Measurements from ENCODE around the gene PUM1.
A peak's percentile ranks its signal among the peaks of the same experiment; 100 is the strongest.

PUM1 gene

GRCh38 chr1:31027693-31028526 lies 37.6 kb downstream of the PUM1 start:
- DNase-seq (ENCODE audit: low read depth in 2 of 2) = no peak

GRCh38 chr1:31022259-31022658 lies 43.3 kb downstream of the PUM1 start:
- no peak for DNase-seq (ENCODE audit: low read depth in 2 of 2)

- no peak for DNase-seq (ENCODE audit: low read depth in 2 of 2)
Measured at GRCh38 chr1:31020007-31020790, 45.3 kb downstream of the PUM1 start.

GRCh38 chr1:31019401-31019800 lies 46.1 kb downstream of the PUM1 start:
- DNase-seq (ENCODE audit: low read depth in 2 of 2) = no peak

- DNase-seq (ENCODE audit: low read depth in 2 of 2) = no peak
Measured at GRCh38 chr1:31016868-31017267, 48.6 kb downstream of the PUM1 start.

GRCh38 chr1:31013187-31013864 lies 52.2 kb downstream of the PUM1 start:
- no peak for DNase-seq (ENCODE audit: low read depth in 2 of 2)

- no peak for DNase-seq (ENCODE audit: low read depth in 2 of 2)
Measured at GRCh38 chr1:31012210-31012924, 53.1 kb downstream of the PUM1 start.

GRCh38 chr1:31011719-31012118 lies 53.8 kb downstream of the PUM1 start:
- DNase-seq (ENCODE audit: low read depth in 2 of 2) = no peak

- peak in 1 of 2 donors; percentile 12 for DNase-seq (ENCODE audit: low read depth in 2 of 2)
Measured at GRCh38 chr1:31010086-31010989, 55.2 kb downstream of the PUM1 start.

- DNase-seq (ENCODE audit: low read depth in 2 of 2) = no peak
Measured at GRCh38 chr1:31007462-31007991, 58.0 kb downstream of the PUM1 start.

- no peak for DNase-seq (ENCODE audit: low read depth in 2 of 2)
Measured at GRCh38 chr1:31006747-31007146, 58.8 kb downstream of the PUM1 start.

- DNase-seq (ENCODE audit: low read depth in 2 of 2) = no peak
Measured at GRCh38 chr1:31005617-31006166, 59.8 kb downstream of the PUM1 start.

GRCh38 chr1:31005198-31005597 lies 60.3 kb downstream of the PUM1 start:
- no peak for DNase-seq (ENCODE audit: low read depth in 2 of 2)

- DNase-seq (ENCODE audit: low read depth in 2 of 2) = no peak
Measured at GRCh38 chr1:31004231-31004621, 61.3 kb downstream of the PUM1 start.

GRCh38 chr1:31003613-31004230 lies 61.8 kb downstream of the PUM1 start:
- no peak for DNase-seq (ENCODE audit: low read depth in 2 of 2)

GRCh38 chr1:31000301-31000700 lies 65.2 kb downstream of the PUM1 start:
- DNase-seq (ENCODE audit: low read depth in 2 of 2) = no peak

- DNase-seq (ENCODE audit: low read depth in 2 of 2) = no peak
Measured at GRCh38 chr1:30998887-30999286, 66.6 kb downstream of the PUM1 start.

GRCh38 chr1:30998171-30998570 lies 67.3 kb downstream of the PUM1 start:
- DNase-seq (ENCODE audit: low read depth in 2 of 2) = no peak

GRCh38 chr1:30997463-30998057 lies 68.0 kb downstream of the PUM1 start:
- DNase-seq (ENCODE audit: low read depth in 2 of 2) = no peak
